HepG2 (cell line): ENCODE measurements around the gene VPS4B. TPM values are rescaled to one million over a fixed set of nuclear protein-coding genes. Genes with fewer than 3 reads are reported as not detected.

Source experiments
- ATAC-seq: fragments of 200-7000 bp; cut with Tn5 transposase; 3 replicates; pipeline ENCODE4 v1.9.1; 2020; ENCODE audit warnings: mild to moderate bottlenecking, moderate library complexity
- BruUV-seq: library from RNA; stranded (reverse); fragments of 400-500 nt; replicated peaks from 2 replicates; lab custom pipeline; 2021; lab: Mats Ljungman, UMichigan
- CTCF ChIA-PET: fragments of 300-600 bp; formaldehyde crosslinking; extraction: SDS; loops from one replicate; lab custom pipeline; 2021; ENCODE audit warnings: low total read pairs, inconsistent platforms, low intra/inter-chr PET ratio; lab: Yijun Ruan, JAX
- POLR2A ChIA-PET: fragments of 350-600 bp; sonication (Branson Sonifier 250); formaldehyde crosslinking; loops from one replicate; lab custom pipeline; 2020; ENCODE audit warnings: antibody characterized with exemption, inconsistent platforms; lab: Yijun Ruan, JAX
- DNase-seq: peaks from one replicate; pipeline ENCODE4 v3.0.0-alpha.2; 2015; ENCODE audit warnings: low spot score
- FAIRE-seq: peaks from 3 replicates; lab custom pipeline; 2011; peaks lifted over from hg19 to GRCh38; lab: Jason Lieb, UNC
- H2AFZ ChIP-seq: one replicate; pipeline ENCODE4 v1.6.1; 2011; ENCODE audit warnings: low read length, inconsistent platforms
- H3K27ac ChIP-seq: fragments of 300-600 bp; 3 replicates; pipeline ENCODE4 v1.8.0; 2011; ENCODE audit warnings: mixed run types, mild to moderate bottlenecking, mixed read lengths, low read length, inconsistent platforms; ENCODE audit not compliant: insufficient read depth; ENCODE audit errors: extremely low read length
- H3K27me3 ChIP-seq, 2 experiments: fragments of 200-600 bp in 1 of 2; 2 replicates in 1 of 2; 3 replicates in 1 of 2; pipeline versions ENCODE4 v1.6.0 to v1.8.0; 2011; ENCODE audit warnings: low read length in 2 of 2, mild to moderate bottlenecking in 2 of 2, moderate library complexity in 2 of 2, inconsistent platforms in 1 of 2; ENCODE audit not compliant: insufficient read depth in 2 of 2, control insufficient read depth in 1 of 2
- H3K36me3 ChIP-seq, 2 experiments: fragments of 200-600 bp in 1 of 2; replicated peaks in 1 of 2; 2 replicates in 1 of 2; 3 replicates in 1 of 2; pipeline versions ENCODE4 v1.5.1 to v1.8.0; 2011; ENCODE audit warnings: low read length in 2 of 2, inconsistent platforms in 1 of 2; ENCODE audit not compliant: insufficient read depth in 2 of 2, control insufficient read depth in 1 of 2
- H3K4me1 ChIP-seq: 2 replicates; pipeline ENCODE4 v1.5.1; 2012; ENCODE audit warnings: low read length, inconsistent platforms; ENCODE audit not compliant: insufficient read depth
- H3K4me2 ChIP-seq: 2 replicates; pipeline ENCODE4 v1.6.0; 2011; ENCODE audit warnings: low read depth, low read length, inconsistent platforms
- H3K4me3 ChIP-seq, 3 experiments: fragments of 200-600 bp in 1 of 3; sonication (generic), shearing (Covaris generic) in 1 of 3; replicated peaks in 1 of 3; 2 replicates each; pipeline ENCODE4 v1.5.1; 2011 to 2016; ENCODE audit warnings: low read length in 3 of 3, inconsistent platforms in 2 of 3, low read depth in 2 of 3, mild to moderate bottlenecking in 2 of 3, control low read depth in 1 of 3, mixed read lengths in 1 of 3; ENCODE audit not compliant: insufficient read depth in 1 of 3
- H3K79me2 ChIP-seq: one replicate; pipeline ENCODE4 v1.6.1; 2011; ENCODE audit warnings: low read length, inconsistent platforms; ENCODE audit not compliant: insufficient read depth
- H3K9ac ChIP-seq: 2 replicates; pipeline ENCODE4 v1.6.0; 2011; ENCODE audit warnings: mild to moderate bottlenecking, low read depth, low read length, inconsistent platforms; ENCODE audit not compliant: insufficient read depth
- H3K9me3 ChIP-seq: 2 replicates; pipeline ENCODE4 v1.5.1; 2012; ENCODE audit warnings: mild to moderate bottlenecking, low read length
- H4K20me1 ChIP-seq: 2 replicates; pipeline ENCODE4 v1.6.0; 2011; ENCODE audit warnings: inconsistent platforms, mild to moderate bottlenecking, low read length, moderate library complexity; ENCODE audit not compliant: insufficient read depth
- CENPT ChIP-seq: sonication (generic); formaldehyde crosslinking; IDR thresholded peaks from 2 replicates; pipeline ENCODE4 v1.8.0; 2022; ENCODE audit warnings: low read depth, mild to moderate bottlenecking, moderate library complexity, missing genetic modification reagents
- ZSCAN29 ChIP-seq: sonication (generic); formaldehyde crosslinking; conservative IDR thresholded peaks from 2 replicates; pipeline ENCODE4 v1.4.0; 2020; ENCODE audit warnings: mild to moderate bottlenecking, missing genetic modification reagents
- WGBS: methylation state at CpG from one replicate; pipeline ENCODE4 v1.1.6; 2017; ENCODE audit warnings: low lambda C conversion rate; 5-methylcytosine and 5-hydroxymethylcytosine counted together
- in situ Hi-C: cut with HindIII; loops from 2 replicates; pipeline ENCODE4 v1.10.0; 2017; ENCODE audit warnings: low pct_unique_long_range_greater_than_20kb; ENCODE audit not compliant: extremely low pct_ligation_motif_present
- intact Hi-C: fragments of 100-400 bp; cut with micrococcal nuclease; formaldehyde crosslinking; loops from one replicate; pipeline ENCODE4 v1.10.0; 2022; ENCODE audit not compliant: unreplicated experiment
- polyA plus RNA-seq, 8 experiments: library from polyadenylated mRNA; depleted of rRNA in 3 of 8; stranded (reverse) in 7 of 8; unstranded in 1 of 8; fragments of >200 nt; fragmentation: Illumina TruSeq in 4 of 8; extraction: Trizol in 4 of 8; gene quantifications; 2 replicates each; pipeline versions ENCODE4 v1.2.1 to v1.2.3, GENCODE V29; 2011 to 2016; ENCODE audit warnings: low read depth in 4 of 8, missing spikeins in 1 of 8, mixed read lengths in 1 of 8; ENCODE audit not compliant: insufficient read depth in 1 of 8
- total RNA-seq, 5 experiments: library from RNA; depleted of rRNA; stranded (reverse); fragments of >200 nt; fragmentation: Illumina TruSeq; extraction: Trizol; gene quantifications; 2 replicates each; pipeline ENCODE4 v1.2.3, GENCODE V29; 2016; ENCODE audit warnings: low read depth in 1 of 5
- TF ChIP-seq, protein P1 (sequence below): sonication (generic); formaldehyde crosslinking; IDR thresholded peaks from 2 replicates; pipeline ENCODE4 v1.5.0; 2020; ENCODE audit warnings: mild to moderate bottlenecking, low read depth, missing genetic modification reagents, borderline replicate concordance
- TF ChIP-seq, protein P2 (sequence below): sonication (generic); formaldehyde crosslinking; IDR thresholded peaks from 2 replicates; pipeline ENCODE4 v1.9.0; 2021; ENCODE audit warnings: missing genetic modification reagents, borderline replicate concordance

Gene VPS4B
- total and polyA plus RNA-seq, 2 of the 13 experiments (the other 11 are each of a cell fraction or from before 2014, with no cell fraction given) = 12.8 to 25.9 TPM

DNA sequence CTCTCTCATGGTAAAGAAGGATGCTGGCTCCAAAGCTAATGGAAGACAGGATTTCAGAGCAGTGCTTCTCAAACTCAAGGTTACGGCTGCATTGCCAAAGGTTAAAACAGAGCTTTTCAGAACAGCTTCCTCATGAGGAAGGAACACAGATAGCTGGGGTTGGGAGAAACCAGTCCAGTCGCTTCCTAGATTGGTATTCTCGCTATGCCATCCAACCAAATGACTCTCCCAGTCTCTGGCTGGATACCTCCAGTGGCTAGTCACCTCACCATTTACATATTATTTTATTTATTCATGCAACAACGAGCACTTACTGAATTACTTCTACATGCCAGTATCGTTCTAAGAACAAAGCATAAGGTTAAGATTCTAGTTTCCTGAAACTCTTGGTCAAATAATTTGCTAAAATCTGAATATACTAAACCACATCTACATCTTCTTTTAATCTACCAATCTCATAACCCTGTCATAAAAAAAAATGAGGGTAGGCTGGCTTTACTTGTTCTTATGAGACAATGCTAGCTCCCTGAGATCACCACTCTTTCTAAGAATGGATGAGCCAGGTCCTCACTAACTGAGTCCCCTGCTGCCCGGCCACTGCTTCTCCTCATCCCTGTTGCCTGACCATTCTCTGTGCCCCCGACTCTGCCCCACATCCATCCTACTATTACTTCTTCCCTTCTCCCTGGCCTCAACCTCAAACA lies 75.6 kb downstream of the VPS4B start:
- ChIA-PET POLR2A (no interaction called here), CTCF (no interaction called here)
- no peak overlapping the region for H3K9ac ChIP-seq
- H3K4me1 ChIP-seq = peaks cover 19% of the 10 kb centered on the region
- BruUV-seq = no TSS peak
- peaks cover 37 to 80% of the 10 kb centered on the region in 2 experiments for H3K36me3 ChIP-seq
- no peak overlapping the region for H3K4me2 ChIP-seq
- ATAC-seq (no peak), DNase-seq (no peak), FAIRE-seq (no peak)
- in situ Hi-C loops = loop anchor here (10.0 kb wide), 1 partner anchor 88 kb away; no protein-coding TSS in a partner anchor
- H3K27me3 ChIP-seq = no peaks in the 10 kb centered on the region
- intact Hi-C loops = no loop called here
- H3K27ac ChIP-seq = no peak overlapping the region
- no peaks in the 10 kb centered on the region for H3K79me2 ChIP-seq
- H2AFZ ChIP-seq = no peak overlapping the region
- H3K9me3 ChIP-seq = no peaks in the 10 kb centered on the region
- 96% methylated on average over 7 of the region's 7 CpGs for WGBS
- H3K4me3 ChIP-seq = no peak overlapping the region
- TF ChIP-seq CENPT (CRISPR knock-in tag) (no peak), ZSCAN29 (CRISPR knock-in tag) (no peak)
- TF ChIP-seq, protein P1, sequence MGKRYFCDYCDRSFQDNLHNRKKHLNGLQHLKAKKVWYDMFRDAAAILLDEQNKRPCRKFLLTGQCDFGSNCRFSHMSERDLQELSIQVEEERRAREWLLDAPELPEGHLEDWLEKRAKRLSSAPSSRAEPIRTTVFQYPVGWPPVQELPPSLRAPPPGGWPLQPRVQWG = no peak
- TF ChIP-seq, protein P2, sequence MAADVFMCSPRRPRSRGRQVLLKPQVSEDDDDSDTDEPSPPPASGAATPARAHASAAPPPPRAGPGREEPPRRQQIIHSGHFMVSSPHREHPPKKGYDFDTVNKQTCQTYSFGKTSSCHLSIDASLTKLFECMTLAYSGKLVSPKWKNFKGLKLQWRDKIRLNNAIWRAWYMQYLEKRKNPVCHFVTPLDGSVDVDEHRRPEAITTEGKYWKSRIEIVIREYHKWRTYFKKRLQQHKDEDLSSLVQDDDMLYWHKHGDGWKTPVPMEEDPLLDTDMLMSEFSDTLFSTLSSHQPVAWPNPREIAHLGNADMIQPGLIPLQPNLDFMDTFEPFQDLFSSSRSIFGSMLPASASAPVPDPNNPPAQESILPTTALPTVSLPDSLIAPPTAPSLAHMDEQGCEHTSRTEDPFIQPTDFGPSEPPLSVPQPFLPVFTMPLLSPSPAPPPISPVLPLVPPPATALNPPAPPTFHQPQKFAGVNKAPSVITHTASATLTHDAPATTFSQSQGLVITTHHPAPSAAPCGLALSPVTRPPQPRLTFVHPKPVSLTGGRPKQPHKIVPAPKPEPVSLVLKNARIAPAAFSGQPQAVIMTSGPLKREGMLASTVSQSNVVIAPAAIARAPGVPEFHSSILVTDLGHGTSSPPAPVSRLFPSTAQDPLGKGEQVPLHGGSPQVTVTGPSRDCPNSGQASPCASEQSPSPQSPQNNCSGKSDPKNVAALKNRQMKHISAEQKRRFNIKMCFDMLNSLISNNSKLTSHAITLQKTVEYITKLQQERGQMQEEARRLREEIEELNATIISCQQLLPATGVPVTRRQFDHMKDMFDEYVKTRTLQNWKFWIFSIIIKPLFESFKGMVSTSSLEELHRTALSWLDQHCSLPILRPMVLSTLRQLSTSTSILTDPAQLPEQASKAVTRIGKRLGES (CRISPR knock-in tag) = no peak
- H4K20me1 ChIP-seq = no peaks in the 10 kb centered on the region
